CD14-positive monocyte (primary cell): ENCODE data around the gene GPC6. TPM values are rescaled to one million over a fixed set of nuclear protein-coding genes. Genes with fewer than 3 reads are reported as not detected.

Experiments used
- DNase-seq, 3 donors: peaks; one replicate each; pipeline ENCODE4 v3.0.0-alpha.2; 2011 to 2022
- H2AFZ ChIP-seq: 2 replicates; pipeline ENCODE4 v1.6.0; 2012; ENCODE audit warnings: mild to moderate bottlenecking, low read depth, low read length, inconsistent platforms; ENCODE audit not compliant: insufficient read depth, poor library complexity, severe bottlenecking
- H3K27ac ChIP-seq, 2 donors: 1 replicate in 1 of 2; 2 replicates in 1 of 2; pipeline ENCODE4 v1.5.1; 2012 to 2013; ENCODE audit warnings: low read length in 2 of 2, control low read depth in 1 of 2, inconsistent platforms in 1 of 2, low read depth in 1 of 2, mild to moderate bottlenecking in 1 of 2
- H3K27me3 ChIP-seq, 2 donors: one replicate each; pipeline versions ENCODE4 v1.6.0 to v1.6.1; 2011 to 2013; ENCODE audit warnings: low read length in 2 of 2; ENCODE audit not compliant: control insufficient read depth in 2 of 2, insufficient read depth in 2 of 2
- H3K36me3 ChIP-seq, 2 donors: replicated peaks in 1 of 2; 1 replicate in 1 of 2; 2 replicates in 1 of 2; pipeline versions ENCODE4 v1.5.1 to v1.6.1; 2012 to 2013; ENCODE audit warnings: low read length in 2 of 2, control low read depth in 1 of 2, inconsistent platforms in 1 of 2, mild to moderate bottlenecking in 1 of 2; ENCODE audit not compliant: insufficient read depth in 2 of 2, control insufficient read depth in 1 of 2
- H3K4me1 ChIP-seq, 2 donors: 1 replicate in 1 of 2; 2 replicates in 1 of 2; pipeline versions ENCODE4 v1.5.1 to v1.6.1; 2012 to 2013; ENCODE audit warnings: low read length in 2 of 2, control low read depth in 1 of 2, inconsistent platforms in 1 of 2, mild to moderate bottlenecking in 1 of 2, moderate library complexity in 1 of 2; ENCODE audit not compliant: insufficient read depth in 2 of 2, control insufficient read depth in 1 of 2
- H3K4me2 ChIP-seq: replicated peaks from 2 replicates; pipeline ENCODE3; 2012; ENCODE audit warnings: low read length, moderate library complexity, mild to moderate bottlenecking; ENCODE audit not compliant: poor library complexity, severe bottlenecking; ENCODE audit errors: extremely low read depth
- H3K4me3 ChIP-seq, 3 experiments: fragments of 200-600 bp in 1 of 3; sonication (generic) in 1 of 3; replicated peaks in 1 of 3; 1 replicate in 2 of 3; 2 replicates in 1 of 3; pipeline ENCODE4 v1.5.1; 2011 to 2013; ENCODE audit warnings: low read length in 3 of 3, mild to moderate bottlenecking in 3 of 3, control low read depth in 2 of 3, low read depth in 2 of 3, inconsistent platforms in 1 of 3, moderate library complexity in 1 of 3
- H3K79me2 ChIP-seq: 2 replicates; pipeline ENCODE4 v1.6.0; 2012; ENCODE audit warnings: mild to moderate bottlenecking, control low read depth, inconsistent platforms, low read length, moderate library complexity; ENCODE audit not compliant: insufficient read depth
- H3K9ac ChIP-seq: 2 replicates; pipeline ENCODE4 v1.6.0; 2017; ENCODE audit warnings: low read length, mild to moderate bottlenecking; ENCODE audit not compliant: insufficient read depth, poor library complexity, severe bottlenecking
- H3K9me3 ChIP-seq, 2 donors: replicated peaks in 1 of 2; 1 replicate in 1 of 2; 2 replicates in 1 of 2; pipeline versions ENCODE4 v1.5.1 to v1.6.1; 2012 to 2013; ENCODE audit warnings: low read length in 2 of 2, control low read depth in 1 of 2; ENCODE audit not compliant: control insufficient read depth in 1 of 2, insufficient read depth in 1 of 2
- H4K20me1 ChIP-seq: 2 replicates; pipeline ENCODE4 v1.6.0; 2012; ENCODE audit warnings: mild to moderate bottlenecking, low read length, control low read depth, moderate library complexity; ENCODE audit not compliant: insufficient read depth
- H3K27ac Mint-ChIP-seq, 7 donors: one replicate each; pipeline ENCODE4 v1.8.0; 2020; ENCODE audit warnings: mild to moderate bottlenecking in 7 of 7, mixed read lengths in 7 of 7, moderate library complexity in 6 of 7, inconsistent platforms in 2 of 7
- H3K27me3 Mint-ChIP-seq, 3 donors: one replicate each; pipeline ENCODE4 v1.8.0; 2021 to 2022; ENCODE audit warnings: low read depth in 3 of 3, mild to moderate bottlenecking in 3 of 3, mixed read lengths in 3 of 3, moderate library complexity in 3 of 3, inconsistent platforms in 1 of 3
- H3K36me3 Mint-ChIP-seq, 2 donors: one replicate each; pipeline ENCODE4 v1.8.0; 2020; ENCODE audit warnings: mixed read lengths in 2 of 2, inconsistent platforms in 1 of 2, mild to moderate bottlenecking in 1 of 2
- H3K4me1 Mint-ChIP-seq: one replicate; pipeline ENCODE4 v1.8.0; 2020; ENCODE audit warnings: mild to moderate bottlenecking, mixed read lengths
- H3K4me3 Mint-ChIP-seq, 2 donors: one replicate each; pipeline ENCODE4 v1.8.0; 2020; ENCODE audit warnings: mild to moderate bottlenecking in 2 of 2, mixed read lengths in 2 of 2, moderate library complexity in 1 of 2
- H3K9me3 Mint-ChIP-seq, 7 donors: one replicate each; pipeline ENCODE4 v1.8.0; 2020 to 2022; ENCODE audit warnings: mixed read lengths in 7 of 7, mild to moderate bottlenecking in 6 of 7, moderate library complexity in 6 of 7, inconsistent platforms in 2 of 7
- WGBS: methylation state at CpG from one replicate; pipeline ENCODE4 v1.1.5; 2013; ENCODE audit warnings: missing lambda C conversion rate; ENCODE audit not compliant: insufficient coverage; 5-methylcytosine and 5-hydroxymethylcytosine counted together
- intact Hi-C, 2 donors: fragments of 100-400 bp; cut with micrococcal nuclease; formaldehyde crosslinking; loops; one replicate each; pipeline versions ENCODE4 v1.15.0 to v1.15.1; 2023
- polyA plus RNA-seq, 3 donors: library from polyadenylated mRNA; depleted of rRNA in 1 of 3; unstranded in 2 of 3; stranded (reverse) in 1 of 3; fragments of 300-500 nt in 2 of 3; fragments of >200 nt in 1 of 3; fragmentation: Illumina TruSeq in 2 of 3; gene quantifications; 1 replicate in 2 of 3; 2 replicates in 1 of 3; pipeline ENCODE4 v1.2.3, GENCODE V29; 2012 to 2021
- TF ChIP-seq, protein P1 (sequence below): fragments of 200-600 bp; IDR thresholded peaks from one replicate; pipeline ENCODE4 v1.8.0; 2022; ENCODE audit warnings: antibody characterized with exemption, mild to moderate bottlenecking

The GPC6 gene
- polyA plus RNA-seq, 3 donors, result not detected

DNA sequence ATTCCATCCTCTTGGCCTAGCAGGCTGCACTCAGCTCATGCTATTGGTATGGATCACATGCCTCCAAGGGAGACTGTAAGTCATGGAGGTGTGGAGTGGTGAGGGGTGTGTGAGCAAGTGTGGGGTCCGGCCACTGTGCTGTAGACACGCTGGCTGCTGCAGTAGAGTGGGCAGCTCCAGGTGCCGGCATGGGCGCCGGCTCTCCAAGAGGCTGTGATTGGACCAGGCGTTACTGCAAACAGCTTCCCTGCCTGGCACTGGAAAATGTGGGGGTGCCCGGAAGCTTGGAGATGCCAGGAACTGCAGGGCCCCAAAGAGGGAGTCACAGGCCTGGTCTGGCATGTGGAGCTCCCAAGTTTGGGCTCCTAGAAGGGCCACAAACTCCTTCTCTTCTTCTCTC is 245.7 kb downstream of the GPC6 start:
- Mint-ChIP-seq H3K4me3 (no peak overlapping the region), H3K27me3 (no peaks in the 10 kb centered on the region), H3K9me3 (peaks cover 7 to 21% (median 14%) of the 10 kb centered on the region in 7 donors), H3K36me3 (no peaks in the 10 kb centered on the region), H3K27ac (no peak overlapping the region), H3K4me1 (no peaks in the 10 kb centered on the region)
- no peak for DNase-seq
- Histone ChIP-seq H3K9ac (no peak overlapping the region), H2AFZ (no peak overlapping the region), H3K4me1 (no peaks in the 10 kb centered on the region), H3K36me3 (no peaks in the 10 kb centered on the region), H3K4me3 (no peak overlapping the region), H3K4me2 (no peak overlapping the region), H3K27ac (no peak overlapping the region), H3K27me3 (no peaks in the 10 kb centered on the region), H3K79me2 (no peaks in the 10 kb centered on the region), H3K9me3 (peaks cover 25 to 30% of the 10 kb centered on the region in 2 donors), H4K20me1 (no peaks in the 10 kb centered on the region)
- TF ChIP-seq, protein P1, sequence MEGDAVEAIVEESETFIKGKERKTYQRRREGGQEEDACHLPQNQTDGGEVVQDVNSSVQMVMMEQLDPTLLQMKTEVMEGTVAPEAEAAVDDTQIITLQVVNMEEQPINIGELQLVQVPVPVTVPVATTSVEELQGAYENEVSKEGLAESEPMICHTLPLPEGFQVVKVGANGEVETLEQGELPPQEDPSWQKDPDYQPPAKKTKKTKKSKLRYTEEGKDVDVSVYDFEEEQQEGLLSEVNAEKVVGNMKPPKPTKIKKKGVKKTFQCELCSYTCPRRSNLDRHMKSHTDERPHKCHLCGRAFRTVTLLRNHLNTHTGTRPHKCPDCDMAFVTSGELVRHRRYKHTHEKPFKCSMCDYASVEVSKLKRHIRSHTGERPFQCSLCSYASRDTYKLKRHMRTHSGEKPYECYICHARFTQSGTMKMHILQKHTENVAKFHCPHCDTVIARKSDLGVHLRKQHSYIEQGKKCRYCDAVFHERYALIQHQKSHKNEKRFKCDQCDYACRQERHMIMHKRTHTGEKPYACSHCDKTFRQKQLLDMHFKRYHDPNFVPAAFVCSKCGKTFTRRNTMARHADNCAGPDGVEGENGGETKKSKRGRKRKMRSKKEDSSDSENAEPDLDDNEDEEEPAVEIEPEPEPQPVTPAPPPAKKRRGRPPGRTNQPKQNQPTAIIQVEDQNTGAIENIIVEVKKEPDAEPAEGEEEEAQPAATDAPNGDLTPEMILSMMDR, result no peak
- WGBS, result 85% methylated on average over 7 of the region's 7 CpGs
- intact Hi-C loops, result no loop called here

DNA sequence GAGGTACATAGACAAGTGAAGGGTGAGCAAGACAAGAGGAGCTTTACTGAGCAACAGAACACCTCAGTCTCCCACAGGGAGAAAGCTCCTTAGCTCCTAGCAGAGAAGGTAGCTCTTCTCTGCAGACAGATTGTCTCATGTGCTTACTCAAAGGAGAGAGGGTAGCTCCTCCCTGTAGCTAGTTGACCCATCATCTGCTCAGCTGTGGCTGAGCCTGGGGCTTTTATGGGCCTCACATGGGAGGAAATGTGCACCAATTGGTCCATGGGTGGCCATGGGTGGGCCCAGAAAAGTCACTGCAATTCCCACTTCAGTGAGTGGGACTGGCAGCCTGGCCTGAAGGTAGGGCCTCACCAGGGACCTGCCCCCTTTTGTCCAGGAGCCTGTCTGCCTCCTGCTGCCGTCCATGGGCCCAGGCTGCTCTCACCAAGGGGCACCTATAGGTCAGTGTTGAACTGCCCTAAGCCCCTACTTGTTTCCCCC is 246.2 kb downstream of the GPC6 start:
- H2AFZ ChIP-seq, result no peak overlapping the region
- H3K9ac ChIP-seq, result no peak overlapping the region
- Mint-ChIP-seq H3K4me3 (no peak overlapping the region), H3K9me3 (peaks cover 7 to 21% (median 14%) of the 10 kb centered on the region in 7 donors), H3K36me3 (no peaks in the 10 kb centered on the region), H3K4me1 (no peaks in the 10 kb centered on the region), H3K27ac (no peak overlapping the region), H3K27me3 (no peaks in the 10 kb centered on the region)
- no CpG with 5 or more reads among the region's 1 CpG for WGBS
- no peaks in the 10 kb centered on the region for H4K20me1 ChIP-seq
- H3K9me3 ChIP-seq, result peaks cover 25 to 30% of the 10 kb centered on the region in 2 donors
- H3K36me3 ChIP-seq, result no peaks in the 10 kb centered on the region
- H3K4me3 ChIP-seq, result no peak overlapping the region
- no peak overlapping the region for H3K27ac ChIP-seq
- no peaks in the 10 kb centered on the region for H3K4me1 ChIP-seq
- no peak for DNase-seq
- no peaks in the 10 kb centered on the region for H3K79me2 ChIP-seq
- no peaks in the 10 kb centered on the region for H3K27me3 ChIP-seq
- H3K4me2 ChIP-seq, result no peak overlapping the region
- TF ChIP-seq, protein P1, result no peak
- intact Hi-C loops, result no loop called here
